Naive thymus-derived CD4-positive, alpha-beta T cell (primary cell): Measurements from ENCODE around the gene DNAJC1. TPM values are rescaled to one million over a fixed set of nuclear protein-coding genes. Genes with fewer than 3 reads are reported as not detected.
A peak's percentile ranks its signal among the peaks of the same experiment; 100 is the strongest.

Experiments used
- ATAC-seq: fragments of 150-1000 bp; cut with Tn5 transposase; 2 replicates; pipeline ENCODE4 v1.10.0; 2021; ENCODE audit warnings: mild to moderate bottlenecking, moderate library complexity
- CTCF ChIA-PET: fragments of 350-600 bp; sonication (Branson Sonifier 250); formaldehyde crosslinking; loops from one replicate; lab custom pipeline; 2021; ENCODE audit warnings: antibody characterized with exemption; lab: Charles Lee
- POLR2A ChIA-PET: fragments of 350-600 bp; sonication (Branson Sonifier 250); formaldehyde crosslinking; loops from one replicate; lab custom pipeline; 2021; ENCODE audit warnings: antibody characterized with exemption, inconsistent platforms; lab: Charles Lee
- DNase-seq, 9 donors: peaks; one replicate each; pipeline versions ENCODE4 v3.0.0 to v3.0.0-alpha.2; 2020 to 2022; ENCODE audit warnings: mixed read lengths in 1 of 9
- H3K27ac ChIP-seq: one replicate; pipeline ENCODE4 v1.7.0; 2013; ENCODE audit warnings: mild to moderate bottlenecking, low read depth, low read length, moderate library complexity
- H3K27me3 ChIP-seq, 2 donors: one replicate each; pipeline ENCODE4 v1.7.0; 2013; ENCODE audit warnings: low read length in 2 of 2, mild to moderate bottlenecking in 2 of 2, moderate library complexity in 2 of 2; ENCODE audit not compliant: control insufficient read depth in 2 of 2, insufficient read depth in 2 of 2
- H3K36me3 ChIP-seq, 3 experiments: 1 replicate in 2 of 3; 2 replicates in 1 of 3; pipeline ENCODE4 v1.7.0; 2013; ENCODE audit warnings: low read length in 3 of 3, mild to moderate bottlenecking in 3 of 3, moderate library complexity in 1 of 3; ENCODE audit not compliant: insufficient read depth in 3 of 3, control insufficient read depth in 2 of 3
- H3K4me1 ChIP-seq, 2 donors: one replicate each; pipeline ENCODE4 v1.7.0; 2013; ENCODE audit warnings: low read length in 2 of 2, mild to moderate bottlenecking in 2 of 2, moderate library complexity in 1 of 2; ENCODE audit not compliant: control insufficient read depth in 2 of 2, insufficient read depth in 2 of 2
- H3K4me3 ChIP-seq: 2 replicates; pipeline ENCODE4 v1.7.0; 2013; ENCODE audit warnings: mild to moderate bottlenecking, low read length
- H3K9me3 ChIP-seq, 3 experiments: 1 replicate in 2 of 3; 2 replicates in 1 of 3; pipeline ENCODE4 v1.7.0; 2013; ENCODE audit warnings: low read length in 3 of 3; ENCODE audit not compliant: control insufficient read depth in 2 of 3
- H3K27ac Mint-ChIP-seq, 9 donors: one replicate each; pipeline ENCODE4 v1.8.0; 2020 to 2022; ENCODE audit warnings: mixed read lengths in 9 of 9, mild to moderate bottlenecking in 8 of 9, moderate library complexity in 5 of 9, inconsistent platforms in 2 of 9
- H3K27me3 Mint-ChIP-seq, 5 donors: one replicate each; pipeline ENCODE4 v1.8.0; 2021 to 2022; ENCODE audit warnings: mixed read lengths in 5 of 5, mild to moderate bottlenecking in 1 of 5
- H3K36me3 Mint-ChIP-seq, 5 donors: one replicate each; pipeline ENCODE4 v1.8.0; 2020 to 2022; ENCODE audit warnings: mixed read lengths in 5 of 5, mild to moderate bottlenecking in 3 of 5, inconsistent platforms in 1 of 5
- H3K4me1 Mint-ChIP-seq, 7 donors: one replicate each; pipeline ENCODE4 v1.8.0; 2020 to 2022; ENCODE audit warnings: mixed read lengths in 7 of 7, mild to moderate bottlenecking in 3 of 7, inconsistent platforms in 1 of 7
- H3K4me3 Mint-ChIP-seq, 10 donors: one replicate each; pipeline ENCODE4 v1.8.0; 2020 to 2022; ENCODE audit warnings: mild to moderate bottlenecking in 10 of 10, mixed read lengths in 10 of 10, moderate library complexity in 6 of 10, inconsistent platforms in 2 of 10
- H3K9me3 Mint-ChIP-seq, 11 donors: one replicate each; pipeline ENCODE4 v1.8.0; 2020 to 2022; ENCODE audit warnings: mixed read lengths in 11 of 11, mild to moderate bottlenecking in 4 of 11, inconsistent platforms in 1 of 11, moderate library complexity in 1 of 11
- intact Hi-C, 2 donors: fragments of 100-400 bp; cut with micrococcal nuclease; formaldehyde crosslinking; loops; one replicate each; pipeline ENCODE4 v1.15.1; 2023
- polyA plus RNA-seq, 2 donors: library from polyadenylated mRNA; unstranded; fragments of 300-500 nt; fragmentation: Illumina TruSeq; gene quantifications; one replicate each; pipeline ENCODE4 v1.2.3, GENCODE V29; 2021
- total RNA-seq, 6 experiments: library from RNA in 5 of 6; stranded (reverse) in 5 of 6; gene quantifications; 1 replicate in 5 of 6; 2 replicates in 1 of 6; pipeline ENCODE4 v1.2.3 and lab custom pipeline; 2021 to 2026

DNAJC1 gene
- total and polyA plus RNA-seq, 7 experiments from 2014 or later, result 9.4 to 23.9 (median 12.1) TPM

DNA sequence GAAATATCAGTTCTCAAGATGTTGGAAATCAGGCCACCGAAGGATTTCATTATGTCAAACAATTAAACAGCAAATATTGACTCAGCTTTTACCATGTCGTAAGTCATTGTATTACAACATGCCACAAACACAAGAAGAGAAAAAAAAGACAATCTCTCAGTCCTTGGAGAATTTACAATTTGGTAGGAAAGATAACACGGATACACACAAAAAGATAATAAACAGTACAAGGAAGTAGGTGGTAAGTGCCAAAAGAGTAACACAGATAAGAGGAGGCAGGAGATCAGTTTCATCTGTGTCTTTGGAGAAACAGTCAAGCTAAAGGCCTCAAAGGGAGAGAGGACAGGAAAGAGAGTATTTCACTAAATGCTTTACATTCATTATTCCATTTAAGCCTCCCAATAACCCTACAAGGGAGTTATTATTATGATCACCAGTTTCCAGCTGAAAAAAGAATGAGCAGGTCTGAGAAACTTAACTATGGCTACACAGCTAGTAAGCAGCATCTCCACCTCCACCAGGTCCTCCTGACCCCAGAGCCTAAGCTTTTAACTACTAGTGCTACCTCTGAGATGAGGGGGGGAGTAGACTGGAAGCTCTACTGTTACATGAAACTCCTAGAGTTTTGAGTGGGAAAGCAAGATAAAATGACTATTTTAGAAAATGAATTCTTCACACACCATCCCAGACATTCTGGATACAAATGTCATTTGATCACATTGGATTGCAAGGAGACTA lies 13.9 kb upstream of the DNAJC1 start:
- Mint-ChIP-seq H3K27me3 (peaks cover 0 to 4% (median 0%) of the 10 kb centered on the region in 5 donors), H3K4me3 (no peak overlapping the region), H3K36me3 (peaks cover 0 to 5% (median 0%) of the 10 kb centered on the region in 5 donors), H3K27ac (peak overlapping the region in 1 of 9 donors; percentile 16), H3K4me1 (peaks cover 7 to 17% (median 12%) of the 10 kb centered on the region in 7 donors), H3K9me3 (peaks cover 0 to 6% (median 0%) of the 10 kb centered on the region in 11 donors)
- CTCF ChIA-PET, result interaction anchor here (1.0 kb wide), 1 partner anchor 972 kb away, joined by 3 read pairs; no protein-coding TSS in a partner anchor
- no peak for DNase-seq
- no peaks in the 10 kb centered on the region for H3K36me3 ChIP-seq
- ATAC-seq, result no peak
- H3K4me3 ChIP-seq, result no peak overlapping the region
- no peaks in the 10 kb centered on the region for H3K9me3 ChIP-seq
- H3K27ac ChIP-seq, result no peak overlapping the region
- intact Hi-C loops, result loop anchor here in 1 of 2 donors (1.0 kb wide), 1 partner anchor 9 kb away; no protein-coding TSS in a partner anchor
- peaks cover 0 to 6% of the 10 kb centered on the region in 2 donors for H3K4me1 ChIP-seq
- POLR2A ChIA-PET, result interaction anchor here (1.2 to 2.1 kb wide), 3 partner anchors 12 to 419 kb away, joined by 4 to 6 read pairs (median 4); no protein-coding TSS in a partner anchor
- no peaks in the 10 kb centered on the region for H3K27me3 ChIP-seq

- no peak for DNase-seq
- peaks cover 0 to 5% (median 0%) of the 10 kb centered on the region in 5 donors for H3K36me3 Mint-ChIP-seq
- intact Hi-C loops, result no loop called here
- H3K4me1 ChIP-seq, result no peaks in the 10 kb centered on the region
- CTCF ChIA-PET, result no interaction called here
- no peak overlapping the region for H3K4me3 ChIP-seq
- ATAC-seq, result no peak
- H3K9me3 ChIP-seq, result no peaks in the 10 kb centered on the region
- no peak overlapping the region for H3K27ac ChIP-seq
- H3K27me3 ChIP-seq, result no peaks in the 10 kb centered on the region
- POLR2A ChIA-PET, result interaction anchor here (0.6 to 2.1 kb wide), 3 partner anchors 11 to 1164 kb away, joined by 3 to 6 read pairs (median 4); no protein-coding TSS in a partner anchor
- H3K4me3 Mint-ChIP-seq, result no peak overlapping the region
- H3K27me3 Mint-ChIP-seq, result peaks cover 0 to 5% (median 0%) of the 10 kb centered on the region in 5 donors
- peaks cover 0 to 8% (median 4%) of the 10 kb centered on the region in 7 donors for H3K4me1 Mint-ChIP-seq
- H3K9me3 Mint-ChIP-seq, result peaks cover 0 to 3% (median 0%) of the 10 kb centered on the region in 11 donors
- no peaks in the 10 kb centered on the region for H3K36me3 ChIP-seq
- H3K27ac Mint-ChIP-seq, result no peak overlapping the region
These were observed 12.6 kb upstream of the DNAJC1 start for GRCh38 chr10:22016046-22016705.

- ATAC-seq (no peak), DNase-seq (peak in 6 of 9 donors; percentile 21 to 52 (median 45))
- Histone ChIP-seq H3K27me3 (no peaks in the 10 kb centered on the region), H3K4me3 (no peak overlapping the region), H3K27ac (no peak overlapping the region), H3K4me1 (no peaks in the 10 kb centered on the region), H3K36me3 (no peaks in the 10 kb centered on the region), H3K9me3 (no peaks in the 10 kb centered on the region)
- ChIA-PET CTCF (interaction anchor here (0.7 to 3.7 kb wide), 10 partner anchors 11 to 979 kb away, joined by 3 to 15 read pairs (median 4); no protein-coding TSS in a partner anchor), POLR2A (interaction anchor here (1.1 to 2.8 kb wide), 3 partner anchors 218 to 426 kb away, joined by 3 to 7 read pairs (median 3); partner anchors contain the start of gene COMMD3)
- no peak overlapping the region for H3K4me3 Mint-ChIP-seq
- intact Hi-C loops, result loop anchor here (1.0 to 2.0 kb wide), 8 partner anchors 11 to 1057 kb away; no protein-coding TSS in a partner anchor
- H3K27me3 Mint-ChIP-seq, result peaks cover 0 to 23% (median 5%) of the 10 kb centered on the region in 5 donors
- peaks cover 0 to 9% (median 0%) of the 10 kb centered on the region in 11 donors for H3K9me3 Mint-ChIP-seq
- peaks cover 0 to 6% (median 0%) of the 10 kb centered on the region in 7 donors for H3K4me1 Mint-ChIP-seq
- H3K36me3 Mint-ChIP-seq, result peaks cover 0 to 2% (median 0%) of the 10 kb centered on the region in 5 donors
- no peak overlapping the region for H3K27ac Mint-ChIP-seq
These were observed 7.5 kb upstream of the DNAJC1 start for GRCh38 chr10:22010973-22011408.

DNA sequence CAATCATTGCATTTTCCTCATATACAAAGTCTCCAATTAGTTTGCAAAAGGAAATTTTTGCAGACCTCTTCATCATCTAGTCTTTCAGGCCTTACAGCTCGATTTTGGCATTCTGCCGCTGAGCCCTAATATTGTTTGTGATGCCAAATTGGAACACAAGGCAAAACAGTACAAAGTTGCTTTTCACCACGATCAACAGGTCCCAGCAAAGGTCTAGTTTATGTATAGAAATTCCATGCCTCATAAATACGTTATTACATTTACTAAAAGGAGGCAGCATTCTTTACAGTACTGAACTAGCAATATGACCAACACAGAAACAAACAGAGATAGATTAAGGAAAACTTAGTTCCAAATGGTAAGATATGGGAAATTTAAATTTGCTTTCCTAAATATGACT lies 7.0 kb upstream of the DNAJC1 start:
- Mint-ChIP-seq H3K27ac (no peak overlapping the region), H3K9me3 (peaks cover 0 to 12% (median 0%) of the 10 kb centered on the region in 11 donors), H3K4me3 (no peak overlapping the region), H3K27me3 (peaks cover 0 to 23% (median 8%) of the 10 kb centered on the region in 5 donors), H3K36me3 (peaks cover 0 to 2% (median 0%) of the 10 kb centered on the region in 5 donors), H3K4me1 (peaks cover 2 to 8% (median 4%) of the 10 kb centered on the region in 7 donors)
- Histone ChIP-seq H3K4me1 (no peaks in the 10 kb centered on the region), H3K27ac (no peak overlapping the region), H3K9me3 (no peaks in the 10 kb centered on the region), H3K4me3 (no peak overlapping the region), H3K27me3 (no peaks in the 10 kb centered on the region), H3K36me3 (no peaks in the 10 kb centered on the region)
- intact Hi-C loops, result loop anchor here in 1 of 2 donors (2.0 kb wide), 1 partner anchor 56 kb away; no protein-coding TSS in a partner anchor
- ChIA-PET POLR2A (interaction anchor here (0.8 to 2.8 kb wide), 3 partner anchors 32 to 305 kb away, joined by 3 to 7 read pairs (median 4); partner anchors contain the start of gene COMMD3), CTCF (interaction anchor here (0.5 to 3.7 kb wide), 8 partner anchors 17 to 979 kb away, joined by 3 to 15 read pairs (median 4); no protein-coding TSS in a partner anchor)
- no peak for DNase-seq
- ATAC-seq, result no peak

GRCh38 chr10:22006379-22006884 lies 2.9 kb upstream of the DNAJC1 start:
- no peaks in the 10 kb centered on the region for H3K9me3 ChIP-seq
- H3K36me3 ChIP-seq, result no peaks in the 10 kb centered on the region
- POLR2A ChIA-PET, result no interaction called here
- H3K4me3 Mint-ChIP-seq, result no peak overlapping the region
- peak overlapping the region in 1 of 9 donors; percentile 51 for H3K27ac Mint-ChIP-seq
- peaks cover 0 to 12% (median 0%) of the 10 kb centered on the region in 11 donors for H3K9me3 Mint-ChIP-seq
- DNase-seq, result no peak
- no peak overlapping the region for H3K27ac ChIP-seq
- H3K4me1 ChIP-seq, result peaks cover 17 to 18% of the 10 kb centered on the region in 2 donors
- H3K36me3 Mint-ChIP-seq, result peaks cover 0 to 2% (median 0%) of the 10 kb centered on the region in 5 donors
- intact Hi-C loops, result no loop called here
- CTCF ChIA-PET, result interaction anchor here (1.5 to 1.9 kb wide), 2 partner anchors 8 to 981 kb away, joined by 5 to 6 read pairs; no protein-coding TSS in a partner anchor
- ATAC-seq, result no peak
- peaks cover 0 to 23% (median 4%) of the 10 kb centered on the region in 5 donors for H3K27me3 Mint-ChIP-seq
- H3K4me3 ChIP-seq, result no peak overlapping the region
- peaks cover 6 to 30% (median 24%) of the 10 kb centered on the region in 7 donors for H3K4me1 Mint-ChIP-seq
- no peaks in the 10 kb centered on the region for H3K27me3 ChIP-seq
